ENCODE measurements around the gene ALDH7A1.
"Not testable (repeated sequence)": the region's sequence is repeated elsewhere in the genome, so short reads cannot be mapped to it uniquely, and the experiment has no call there.

ALDH7A1 gene

DNA sequence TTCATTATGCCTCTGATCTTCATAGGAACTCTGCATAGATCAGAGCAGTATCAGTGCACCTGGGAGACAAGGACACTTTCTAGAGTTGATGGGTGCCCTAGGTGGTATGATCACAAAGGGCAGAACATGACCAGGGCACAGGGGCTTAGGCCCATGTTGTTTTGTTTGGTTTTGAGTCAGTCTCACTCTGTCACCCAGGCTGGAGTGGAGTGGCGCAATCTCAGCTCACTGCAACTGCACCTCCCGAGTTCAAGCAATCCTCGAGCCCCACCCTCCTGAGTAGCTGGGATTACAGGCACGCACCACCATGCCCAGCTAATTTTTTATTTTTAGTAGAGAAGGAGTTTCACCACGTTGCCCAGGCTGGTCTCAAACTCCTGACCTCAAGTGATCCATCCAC, 17.6 kb downstream of the ALDH7A1 start:
- no peak for DNase-seq (ENCODE audit: low read depth)
- TF ChIP-seq, protein P1, sequence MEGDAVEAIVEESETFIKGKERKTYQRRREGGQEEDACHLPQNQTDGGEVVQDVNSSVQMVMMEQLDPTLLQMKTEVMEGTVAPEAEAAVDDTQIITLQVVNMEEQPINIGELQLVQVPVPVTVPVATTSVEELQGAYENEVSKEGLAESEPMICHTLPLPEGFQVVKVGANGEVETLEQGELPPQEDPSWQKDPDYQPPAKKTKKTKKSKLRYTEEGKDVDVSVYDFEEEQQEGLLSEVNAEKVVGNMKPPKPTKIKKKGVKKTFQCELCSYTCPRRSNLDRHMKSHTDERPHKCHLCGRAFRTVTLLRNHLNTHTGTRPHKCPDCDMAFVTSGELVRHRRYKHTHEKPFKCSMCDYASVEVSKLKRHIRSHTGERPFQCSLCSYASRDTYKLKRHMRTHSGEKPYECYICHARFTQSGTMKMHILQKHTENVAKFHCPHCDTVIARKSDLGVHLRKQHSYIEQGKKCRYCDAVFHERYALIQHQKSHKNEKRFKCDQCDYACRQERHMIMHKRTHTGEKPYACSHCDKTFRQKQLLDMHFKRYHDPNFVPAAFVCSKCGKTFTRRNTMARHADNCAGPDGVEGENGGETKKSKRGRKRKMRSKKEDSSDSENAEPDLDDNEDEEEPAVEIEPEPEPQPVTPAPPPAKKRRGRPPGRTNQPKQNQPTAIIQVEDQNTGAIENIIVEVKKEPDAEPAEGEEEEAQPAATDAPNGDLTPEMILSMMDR (IDR thresholded peaks at IDR 0.05; ENCODE audit: control insufficient read depth, extremely low read depth, insufficient read depth), result no peak
- no peak overlapping the region for H3K4me3 ChIP-seq (ENCODE audit: low read depth, low read length)

DNA sequence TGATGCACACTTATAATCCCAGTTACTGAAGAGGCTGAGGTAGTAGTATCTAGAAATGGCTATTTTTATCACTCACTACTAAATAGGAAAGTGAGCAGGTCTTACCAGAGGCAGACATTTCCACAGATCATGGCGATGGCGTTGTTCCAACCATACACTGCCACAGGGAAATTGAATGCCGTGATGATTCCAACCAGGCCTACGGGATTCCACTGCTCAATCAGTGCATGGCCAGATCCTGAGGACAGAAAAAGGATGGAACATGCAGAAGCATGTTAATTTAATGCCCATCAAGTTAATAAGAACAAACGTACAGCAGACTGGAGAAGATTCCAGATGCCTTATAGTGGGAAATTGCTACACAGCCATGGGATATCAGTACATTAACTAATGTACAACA, 18.0 kb downstream of the ALDH7A1 start:
- no peak overlapping the region for H3K4me3 ChIP-seq (ENCODE audit: low read depth, low read length)
- no peak for DNase-seq (ENCODE audit: low read depth)
- TF ChIP-seq, protein P1 (IDR thresholded peaks at IDR 0.05; ENCODE audit: control insufficient read depth, extremely low read depth, insufficient read depth), result no peak

DNA sequence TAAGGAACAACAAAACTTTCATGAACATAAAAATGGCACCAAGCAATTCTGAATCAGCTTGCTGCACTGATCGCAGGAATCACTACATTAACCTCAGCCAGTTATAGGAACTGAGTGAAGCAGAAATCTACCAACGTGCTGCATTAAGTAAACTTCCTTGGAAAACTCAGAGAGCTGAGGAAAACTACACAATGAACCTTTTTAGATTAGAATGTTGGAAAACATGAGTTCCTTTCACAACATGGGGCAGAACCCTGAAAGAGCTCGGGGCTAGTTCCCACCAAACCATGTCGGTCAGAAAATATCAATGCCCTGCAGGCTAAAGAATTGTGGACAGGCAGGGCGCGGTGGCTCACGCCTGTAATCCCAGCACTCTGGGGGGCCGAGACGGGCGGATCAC, 19.4 kb downstream of the ALDH7A1 start:
- no peak overlapping the region for H3K4me3 ChIP-seq (ENCODE audit: low read depth, low read length)
- no peak for DNase-seq (ENCODE audit: low read depth)
- TF ChIP-seq, protein P1 (IDR thresholded peaks at IDR 0.05; ENCODE audit: control insufficient read depth, extremely low read depth, insufficient read depth), result no peak

DNA sequence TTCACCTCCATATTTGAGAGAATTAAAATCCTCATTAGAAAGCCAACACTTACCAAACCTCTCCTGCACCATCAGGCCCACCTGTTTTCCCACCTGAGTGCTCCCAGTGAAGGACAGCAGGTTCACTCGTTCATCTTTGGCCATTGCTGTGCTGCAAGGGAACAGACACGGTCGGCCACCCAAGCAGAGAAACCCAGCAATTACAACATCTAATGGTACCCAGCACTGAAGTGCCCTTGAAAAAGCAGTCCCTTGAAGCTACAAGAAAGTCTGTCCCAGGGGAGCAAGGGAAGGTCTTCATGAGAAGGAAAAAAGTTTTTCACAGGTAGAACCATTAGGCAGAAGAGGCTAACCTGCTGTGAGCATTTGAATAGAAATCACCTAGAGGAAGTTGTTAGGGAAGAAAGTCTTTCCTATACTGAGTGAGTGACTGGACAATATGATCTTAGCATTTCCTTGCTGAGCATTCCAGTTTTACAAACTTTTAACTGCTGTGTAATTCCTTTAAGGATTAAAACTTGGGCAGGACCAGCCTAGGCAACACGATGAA, 26.7 kb downstream of the ALDH7A1 start:
- DNase-seq (ENCODE audit: low read depth), result no peak

DNA sequence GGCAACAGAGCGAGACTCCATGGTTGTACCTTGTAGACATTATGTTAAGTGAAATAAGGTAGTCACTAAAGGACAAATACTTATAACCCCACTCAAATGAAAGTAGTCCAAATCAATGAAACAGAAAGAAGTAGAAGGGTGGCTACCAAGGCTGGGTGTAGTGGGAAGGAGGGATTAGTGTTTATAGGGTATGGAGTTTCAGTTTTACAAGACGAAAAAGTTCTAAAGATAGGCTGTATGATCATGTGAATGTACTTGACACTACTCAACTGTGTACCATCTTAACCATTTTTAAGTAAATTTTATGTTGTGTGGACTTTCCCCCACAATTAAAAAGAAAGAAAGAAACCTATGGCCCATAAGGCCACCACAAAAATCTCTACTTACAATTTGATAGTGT, 32.2 kb downstream of the ALDH7A1 start:
- no peak for DNase-seq (ENCODE audit: low read depth)

More for the DNA sequence above, 26.7 kb downstream of the ALDH7A1 start:
- H3K4me3 ChIP-seq (ENCODE audit: low read depth, low read length), result no peak overlapping the region
- TF ChIP-seq, protein P1 (IDR thresholded peaks at IDR 0.05; ENCODE audit: control insufficient read depth, extremely low read depth, insufficient read depth), result no peak

DNA sequence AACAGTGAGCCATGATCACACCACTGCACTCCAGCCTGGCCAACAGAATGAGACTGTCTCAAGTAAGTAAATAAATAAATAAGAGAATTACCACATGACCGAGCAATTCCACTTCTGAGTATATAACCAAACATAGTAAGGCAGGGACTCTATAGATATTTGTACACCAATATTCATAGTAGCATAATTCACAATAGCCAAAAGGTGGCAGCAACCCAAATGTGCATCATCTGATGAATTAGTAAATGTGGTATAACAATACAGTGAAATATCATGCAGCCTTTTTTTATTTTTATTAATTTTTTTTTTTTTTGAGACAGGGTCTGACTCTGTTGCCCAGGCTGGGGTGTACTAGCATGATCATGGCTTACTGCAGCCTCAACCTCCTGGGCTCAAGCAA, 33.1 kb downstream of the ALDH7A1 start:
- DNase-seq (ENCODE audit: low read depth), result no peak
- TF ChIP-seq, protein P1 (IDR thresholded peaks at IDR 0.05; ENCODE audit: control insufficient read depth, extremely low read depth, insufficient read depth), result no peak
- H3K4me3 ChIP-seq (ENCODE audit: low read depth, low read length), result no peak overlapping the region

More for the DNA sequence above, 32.2 kb downstream of the ALDH7A1 start:
- no peak overlapping the region for H3K4me3 ChIP-seq (ENCODE audit: low read depth, low read length)
- TF ChIP-seq, protein P1 (IDR thresholded peaks at IDR 0.05; ENCODE audit: control insufficient read depth, extremely low read depth, insufficient read depth), result no peak

DNA sequence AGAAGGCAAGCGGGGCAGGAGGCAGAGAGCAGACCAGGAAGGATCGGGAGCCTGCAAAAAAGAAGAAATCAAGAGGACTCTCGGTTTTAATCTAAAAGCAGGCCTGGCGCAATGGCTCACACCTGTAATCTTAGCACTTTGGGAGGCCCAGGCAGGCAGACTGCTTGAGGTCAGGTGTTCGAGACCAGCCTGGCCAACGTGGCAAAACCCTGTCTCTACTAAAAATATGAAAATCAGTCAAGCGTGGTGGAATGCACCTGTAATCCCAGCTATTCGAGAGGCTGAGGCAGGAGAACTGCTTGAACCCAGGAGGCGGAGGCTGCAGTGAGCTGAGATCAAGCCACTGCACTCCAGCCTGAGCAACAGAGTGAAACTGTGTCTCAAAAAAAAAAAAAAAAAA, 39.9 kb downstream of the ALDH7A1 start:
- DNase-seq (ENCODE audit: low read depth); H3K4me3 ChIP-seq (ENCODE audit: low read depth, low read length): not testable (repeated sequence)

Data from LNCaP clone FGC (cell line).